Natural killer cell (primary cell): ENCODE measurements around the gene FAF1. TPM values are rescaled to one million over a fixed set of nuclear protein-coding genes. Genes with fewer than 3 reads are reported as not detected.

Experiments used
- ATAC-seq, 3 donors: fragments of 150-1000 bp in 2 of 3; fragments of 200-7000 bp in 1 of 3; cut with Tn5 transposase; 1 replicate in 1 of 3; 2 replicates in 2 of 3; pipeline ENCODE4 v1.10.0; 2021; ENCODE audit warnings: mild to moderate bottlenecking in 2 of 3, moderate library complexity in 2 of 3
- DNase-seq, 2 donors: peaks; one replicate each; pipeline versions ENCODE4 v3.0.0 to v3.0.0-alpha.2; 2013 to 2021; ENCODE audit warnings: mixed read lengths in 1 of 2
- H3K27ac ChIP-seq: one replicate; pipeline ENCODE4 v1.5.1; 2013; ENCODE audit warnings: mild to moderate bottlenecking, low read length
- H3K27me3 ChIP-seq: one replicate; pipeline ENCODE4 v1.6.1; 2013; ENCODE audit warnings: low read length; ENCODE audit not compliant: control insufficient read depth, insufficient read depth
- H3K36me3 ChIP-seq: one replicate; pipeline ENCODE4 v1.6.1; 2013; ENCODE audit warnings: low read length; ENCODE audit not compliant: control insufficient read depth, insufficient read depth
- H3K4me1 ChIP-seq: one replicate; pipeline ENCODE4 v1.6.1; 2013; ENCODE audit warnings: low read length; ENCODE audit not compliant: control insufficient read depth, insufficient read depth
- H3K4me3 ChIP-seq: one replicate; pipeline ENCODE4 v1.5.1; 2013; ENCODE audit warnings: low read length
- H3K9me3 ChIP-seq: one replicate; pipeline ENCODE4 v1.6.1; 2013; ENCODE audit warnings: low read length; ENCODE audit not compliant: control insufficient read depth, insufficient read depth
- H3K27ac Mint-ChIP-seq, 2 donors: one replicate each; pipeline ENCODE4 v1.8.0; 2022; ENCODE audit warnings: mild to moderate bottlenecking in 2 of 2, mixed read lengths in 2 of 2, moderate library complexity in 1 of 2
- H3K27me3 Mint-ChIP-seq, 2 donors: one replicate each; pipeline ENCODE4 v1.8.0; 2022; ENCODE audit warnings: low read depth in 2 of 2, mixed read lengths in 2 of 2
- H3K36me3 Mint-ChIP-seq: one replicate; pipeline ENCODE4 v1.8.0; 2022; ENCODE audit warnings: mixed read lengths
- H3K4me1 Mint-ChIP-seq, 2 donors: one replicate each; pipeline ENCODE4 v1.8.0; 2022; ENCODE audit warnings: mixed read lengths in 2 of 2
- H3K4me3 Mint-ChIP-seq: one replicate; pipeline ENCODE4 v1.8.0; 2022; ENCODE audit warnings: mild to moderate bottlenecking, moderate library complexity, mixed read lengths
- H3K9me3 Mint-ChIP-seq, 2 donors: one replicate each; pipeline ENCODE4 v1.8.0; 2022; ENCODE audit warnings: mixed read lengths in 2 of 2
- CTCF ChIP-seq: fragments of 200-600 bp; IDR thresholded peaks from one replicate; pipeline ENCODE4 v1.8.0; 2022; ENCODE audit warnings: antibody characterized with exemption
- WGBS: methylation state at CpG from one replicate; pipeline ENCODE4 v1.1.7; 2013; ENCODE audit warnings: missing lambda C conversion rate; ENCODE audit not compliant: insufficient coverage; 5-methylcytosine and 5-hydroxymethylcytosine counted together
- intact Hi-C: fragments of 100-400 bp; cut with micrococcal nuclease; formaldehyde crosslinking; loops from one replicate; pipeline ENCODE4 v1.14.2; 2022
- total RNA-seq, 4 donors: library from RNA; stranded (reverse); fragments of 120-200 nt in 1 of 4; gene quantifications; one replicate each; pipeline versions ENCODE4 v1.2.3 to v1.2.4, GENCODE V29; 2013 to 2022

The FAF1 gene
- total RNA-seq, 3 donors from 2014 or later (not counting 1 experiment from before 2014, with no cell fraction given): 56.8 to 59.7 (median 57.2) TPM

- Histone ChIP-seq H3K9me3 (no peaks in the 10 kb centered on the region), H3K4me3 (no peak overlapping the region), H3K36me3 (no peaks in the 10 kb centered on the region), H3K27ac (no peak overlapping the region), H3K4me1 (no peaks in the 10 kb centered on the region), H3K27me3 (no peaks in the 10 kb centered on the region)
- Mint-ChIP-seq H3K4me1 (peaks cover 0 to 8% of the 10 kb centered on the region in 2 donors), H3K27me3 (no peaks in the 10 kb centered on the region), H3K36me3 (no peaks in the 10 kb centered on the region), H3K9me3 (no peaks in the 10 kb centered on the region), H3K27ac (no peak overlapping the region), H3K4me3 (no peak overlapping the region)
- intact Hi-C loops: no loop called here
- no peak for TF ChIP-seq CTCF
- ATAC-seq: no peak
- DNase-seq: no peak
These were observed 328.9 kb downstream of the FAF1 start for GRCh38 chr1:50631161-50631560.

GRCh38 chr1:50622259-50622658, 337.8 kb downstream of the FAF1 start:
- H3K4me3 Mint-ChIP-seq: no peak overlapping the region
- no peaks in the 10 kb centered on the region for H3K9me3 ChIP-seq
- H3K4me3 ChIP-seq: no peak overlapping the region
- no peak overlapping the region for H3K27ac ChIP-seq
- intact Hi-C loops: no loop called here
- H3K9me3 Mint-ChIP-seq: no peaks in the 10 kb centered on the region
- ATAC-seq (no peak), DNase-seq (no peak)
- no peaks in the 10 kb centered on the region for H3K4me1 ChIP-seq
- no peak for TF ChIP-seq CTCF
- peaks cover 0 to 4% of the 10 kb centered on the region in 2 donors for H3K4me1 Mint-ChIP-seq
- no peaks in the 10 kb centered on the region for H3K27me3 ChIP-seq
- no peaks in the 10 kb centered on the region for H3K27me3 Mint-ChIP-seq
- H3K36me3 ChIP-seq: no peaks in the 10 kb centered on the region
- WGBS: 80% methylated on average over 1 of the region's 2 CpGs
- H3K36me3 Mint-ChIP-seq: peaks cover 10% of the 10 kb centered on the region
- H3K27ac Mint-ChIP-seq: no peak overlapping the region

GRCh38 chr1:50620680-50621329, 339.3 kb downstream of the FAF1 start:
- Mint-ChIP-seq H3K27me3 (no peaks in the 10 kb centered on the region), H3K9me3 (no peaks in the 10 kb centered on the region), H3K4me3 (no peak overlapping the region), H3K36me3 (peaks cover 10% of the 10 kb centered on the region), H3K4me1 (peaks cover 1 to 4% of the 10 kb centered on the region in 2 donors), H3K27ac (no peak overlapping the region)
- Histone ChIP-seq H3K27me3 (no peaks in the 10 kb centered on the region), H3K27ac (no peak overlapping the region), H3K9me3 (no peaks in the 10 kb centered on the region), H3K36me3 (no peaks in the 10 kb centered on the region), H3K4me1 (no peaks in the 10 kb centered on the region), H3K4me3 (no peak overlapping the region)
- 100% methylated on average over 6 of the region's 6 CpGs for WGBS
- no peak for TF ChIP-seq CTCF
- DNase-seq (no peak), ATAC-seq (no peak)
- intact Hi-C loops: no loop called here
